Upper lobe of left lung (tissue), 4 donors: ENCODE data around the gene SIRT3.

ENCODE experiments used
- CTCF ChIP-seq, 6 experiments: fragments of 450-650 bp in 4 of 6; fragments of 200-600 bp in 2 of 6; sonication (generic) in 2 of 6; IDR thresholded peaks; one replicate each; pipeline ENCODE4 v1.5.1; 2016 to 2019; ENCODE audit warnings: antibody characterized with exemption in 6 of 6
- POLR2AphosphoS5 ChIP-seq, 2 donors: sonication (generic); formaldehyde crosslinking; IDR thresholded peaks; one replicate each; pipeline ENCODE4 v1.5.1; 2017; ENCODE audit warnings: antibody characterized with exemption in 2 of 2

GRCh38 chr11:225734-226453 lies 10.2 kb downstream of the SIRT3 start:
- no peak for TF ChIP-seq CTCF (IDR thresholded peaks at IDR 0.05)
- no peak for TF ChIP-seq POLR2AphosphoS5 (IDR thresholded peaks at IDR 0.05)
